Measurements from ENCODE around the gene NUMBL. TPM values are rescaled to one million over a fixed set of nuclear protein-coding genes. Genes with fewer than 3 reads are reported as not detected.

The NUMBL gene
- total RNA-seq, 1 experiment from 2014 or later: 41.7 TPM

DNA sequence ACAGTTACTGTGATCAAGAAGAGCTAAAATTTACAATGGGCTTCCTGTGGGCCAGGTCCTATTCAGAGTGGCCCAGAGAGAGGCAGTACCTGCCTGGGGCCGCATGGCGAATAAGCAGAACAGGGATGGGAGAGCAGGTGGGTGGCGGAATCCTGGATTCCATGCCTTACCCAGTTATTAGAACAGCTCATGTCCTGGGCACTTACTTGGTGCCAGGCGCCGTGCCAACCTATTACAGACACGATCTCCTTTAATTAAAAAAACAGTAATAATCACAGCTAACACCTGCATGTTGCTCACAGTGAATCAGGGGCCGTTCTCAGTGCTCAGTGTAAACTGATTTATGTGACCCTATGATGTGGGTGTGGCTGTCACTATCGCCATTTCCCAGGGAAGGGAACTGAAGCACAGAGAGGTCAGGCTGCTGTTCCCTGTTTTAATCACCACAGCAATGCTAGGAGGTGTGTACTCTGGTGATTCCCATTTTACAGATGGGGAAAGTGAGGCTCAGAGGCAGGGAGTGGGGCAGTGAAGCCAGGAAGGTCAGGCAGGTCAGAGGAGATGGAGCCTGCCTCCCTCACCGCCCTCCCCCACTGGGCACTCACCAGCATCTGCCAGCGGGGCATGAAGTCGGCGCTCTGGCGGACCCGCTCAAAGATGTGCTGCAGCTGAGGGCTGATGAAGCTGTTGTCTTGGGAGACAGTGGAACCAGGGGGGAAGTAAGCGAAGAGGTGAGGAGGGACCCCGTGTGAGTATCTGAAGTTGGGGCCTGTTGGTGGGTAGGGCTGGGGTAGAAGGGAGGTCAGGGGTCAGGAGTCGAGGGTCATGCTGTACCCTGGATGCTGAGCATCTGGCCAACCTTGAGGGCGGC lies 14.3 kb upstream of the NUMBL start:
- Histone ChIP-seq H3K4me1 (ENCODE audit: control insufficient read depth in 1 of 2, insufficient read depth in 2 of 2, low read length in 2 of 2) (no peaks in the 10 kb centered on the region), H3K36me3 (ENCODE audit: control insufficient read depth in 1 of 2, insufficient read depth in 2 of 2, low read length in 2 of 2) (peaks cover 18 to 24% of the 10 kb centered on the region in 2 experiments), H3K27me3 (ENCODE audit: insufficient read depth, low read length) (no peaks in the 10 kb centered on the region), H2AFZ (ENCODE audit: low read depth, low read length, poor library complexity, severe bottlenecking) (no peak overlapping the region), H3K79me2 (ENCODE audit: insufficient read depth, low read length) (no peaks in the 10 kb centered on the region), H3K27ac (ENCODE audit: low read depth, low read length) (no peak overlapping the region), H3K9me3 (ENCODE audit: control insufficient read depth in 1 of 2, insufficient read depth in 1 of 2, low read depth in 1 of 2, low read length in 2 of 2) (no peaks in the 10 kb centered on the region), H3K4me2 (ENCODE audit: low read length) (no peak overlapping the region), H4K20me1 (ENCODE audit: insufficient read depth) (no peaks in the 10 kb centered on the region), H3K9ac (ENCODE audit: low read length) (no peak overlapping the region), H3K9me2 (ENCODE audit: insufficient read depth) (no peaks in the 10 kb centered on the region), H3K4me3 (replicated peaks in 1 of 2; ENCODE audit: low read depth in 1 of 2, low read length in 2 of 2) (no peak overlapping the region)
- POLR2A ChIA-PET: no interaction called here
- no peak for DNase-seq (ENCODE audit: low read depth, low spot score)
- intact Hi-C loops (cut with micrococcal nuclease): no loop called here
- no peak for ATAC-seq
- RAD21 ChIA-PET (ENCODE audit: low non-redundant PET in 1 of 2, low total read pairs in 2 of 2, uncharacterized antibody in 2 of 2, unreplicated experiment in 2 of 2): no interaction called here
- CTCF ChIA-PET: no interaction called here
- no TSS peak for BruUV-seq (replicated peaks)
- TF ChIP-seq SIN3A (IDR thresholded peaks at IDR 0.05; ENCODE audit: low read depth) (no peak), YY1 (IDR thresholded peaks at IDR 0.05; ENCODE audit: extremely low read depth, insufficient replicate concordance, low read depth, low read length) (no peak), SRF (IDR thresholded peaks at IDR 0.05; ENCODE audit: low read depth) (no peak), EGR1 (IDR thresholded peaks at IDR 0.05; ENCODE audit: low read depth) (no peak), TCF7L2 (IDR thresholded peaks at IDR 0.05; ENCODE audit: borderline replicate concordance, extremely low read depth, insufficient read depth, insufficient read length) (no peak), EZH2phosphoT487 (IDR thresholded peaks at IDR 0.05; ENCODE audit: borderline replicate concordance) (no peak), ZFX (IDR thresholded peaks at IDR 0.05) (no peak), EZH2 (IDR thresholded peaks at IDR 0.05) (no peak)
- TF ChIP-seq, protein P1, sequence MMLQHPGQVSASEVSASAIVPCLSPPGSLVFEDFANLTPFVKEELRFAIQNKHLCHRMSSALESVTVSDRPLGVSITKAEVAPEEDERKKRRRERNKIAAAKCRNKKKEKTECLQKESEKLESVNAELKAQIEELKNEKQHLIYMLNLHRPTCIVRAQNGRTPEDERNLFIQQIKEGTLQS (IDR thresholded peaks at IDR 0.05): no peak
- TF ChIP-seq, protein P2, sequence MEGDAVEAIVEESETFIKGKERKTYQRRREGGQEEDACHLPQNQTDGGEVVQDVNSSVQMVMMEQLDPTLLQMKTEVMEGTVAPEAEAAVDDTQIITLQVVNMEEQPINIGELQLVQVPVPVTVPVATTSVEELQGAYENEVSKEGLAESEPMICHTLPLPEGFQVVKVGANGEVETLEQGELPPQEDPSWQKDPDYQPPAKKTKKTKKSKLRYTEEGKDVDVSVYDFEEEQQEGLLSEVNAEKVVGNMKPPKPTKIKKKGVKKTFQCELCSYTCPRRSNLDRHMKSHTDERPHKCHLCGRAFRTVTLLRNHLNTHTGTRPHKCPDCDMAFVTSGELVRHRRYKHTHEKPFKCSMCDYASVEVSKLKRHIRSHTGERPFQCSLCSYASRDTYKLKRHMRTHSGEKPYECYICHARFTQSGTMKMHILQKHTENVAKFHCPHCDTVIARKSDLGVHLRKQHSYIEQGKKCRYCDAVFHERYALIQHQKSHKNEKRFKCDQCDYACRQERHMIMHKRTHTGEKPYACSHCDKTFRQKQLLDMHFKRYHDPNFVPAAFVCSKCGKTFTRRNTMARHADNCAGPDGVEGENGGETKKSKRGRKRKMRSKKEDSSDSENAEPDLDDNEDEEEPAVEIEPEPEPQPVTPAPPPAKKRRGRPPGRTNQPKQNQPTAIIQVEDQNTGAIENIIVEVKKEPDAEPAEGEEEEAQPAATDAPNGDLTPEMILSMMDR (IDR thresholded peaks at IDR 0.05 in 2 of 3, conservative IDR thresholded peaks at IDR 0.05 in 1 of 3; ENCODE audit: borderline replicate concordance in 1 of 3, insufficient read depth in 1 of 3, low read depth in 2 of 3, low read length in 2 of 3): no peak

All from HCT116 (cell line).